Uterus (tissue), 4 donors: ENCODE measurements around the gene NHLH2. TPM values are rescaled to one million over a fixed set of nuclear protein-coding genes. Genes with fewer than 3 reads are reported as not detected.

ENCODE experiments used
- DNase-seq, 2 donors: peaks; one replicate each; pipeline ENCODE4 v3.0.0-alpha.2; 2019 to 2020
- H3K27ac ChIP-seq, 2 donors: fragments of 200-600 bp; sonication (generic); 1 replicate in 1 of 2; 2 replicates in 1 of 2; pipeline ENCODE4 v1.5.1; 2016 to 2018
- H3K27me3 ChIP-seq, 2 donors: fragments of 200-600 bp; sonication (generic); one replicate each; pipeline ENCODE4 v1.5.1; 2018 to 2019; ENCODE audit warnings: control low read depth in 1 of 2
- H3K36me3 ChIP-seq, 2 donors: fragments of 200-600 bp; sonication (generic); one replicate each; pipeline ENCODE4 v1.5.1; 2019; ENCODE audit warnings: control low read depth in 1 of 2
- H3K4me1 ChIP-seq, 2 donors: fragments of 200-600 bp; sonication (generic); one replicate each; pipeline ENCODE4 v1.5.1; 2018 to 2019; ENCODE audit warnings: control low read depth in 1 of 2
- H3K4me3 ChIP-seq, 2 donors: fragments of 200-600 bp; sonication (generic); 1 replicate in 1 of 2; 2 replicates in 1 of 2; pipeline ENCODE4 v1.5.1; 2018 to 2019; ENCODE audit warnings: mild to moderate bottlenecking in 1 of 2
- H3K9me3 ChIP-seq, 2 donors: fragments of 200-600 bp; sonication (generic); one replicate each; pipeline ENCODE4 v1.5.1; 2019; ENCODE audit warnings: control low read depth in 1 of 2
- CTCF ChIP-seq, 4 experiments: fragments of 200-600 bp in 2 of 4; fragments of 450-650 bp in 2 of 4; sonication (generic) in 2 of 4; IDR thresholded peaks; one replicate each; pipeline ENCODE4 v1.5.1; 2016 to 2019; ENCODE audit warnings: antibody characterized with exemption in 4 of 4, mild to moderate bottlenecking in 2 of 4, moderate library complexity in 1 of 4
- POLR2A ChIP-seq, 2 donors: fragments of 450-650 bp; IDR thresholded peaks; one replicate each; pipeline ENCODE4 v1.6.1; 2016; ENCODE audit warnings: antibody characterized with exemption in 2 of 2, mild to moderate bottlenecking in 1 of 2, moderate library complexity in 1 of 2
- intact Hi-C: fragments of 100-400 bp; cut with DNase I; formaldehyde crosslinking; loops from one replicate; pipeline ENCODE4 v1.15.1; 2023; ENCODE audit warnings: low total_unique reads
- total RNA-seq, 4 donors: library from RNA; depleted of rRNA in 3 of 4; stranded (reverse); fragments of >200 nt in 3 of 4; gene quantifications; one replicate each; pipeline versions ENCODE4 v1.1.0 to v1.2.4, GENCODE V29; 2014 to 2023
- donor health status: DM: yes; HTN: yes; CAD: no.

The NHLH2 gene
- total RNA-seq, 4 donors from 2014 or later: not detected

- DNase-seq: no peak
- H3K27ac ChIP-seq: no peak overlapping the region
- TF ChIP-seq CTCF (IDR thresholded peaks at IDR 0.05) (no peak), POLR2A (IDR thresholded peaks at IDR 0.05) (no peak)
These were observed 50.6 kb downstream of the NHLH2 start for GRCh38 chr1:115790356-115790755.

More at GRCh38 chr1:115790356-115790755, 50.6 kb downstream of the NHLH2 start:
- intact Hi-C loops: no loop called here
- Histone ChIP-seq H3K4me1 (no peaks in the 10 kb centered on the region), H3K36me3 (no peaks in the 10 kb centered on the region), H3K4me3 (no peak overlapping the region), H3K27me3 (no peaks in the 10 kb centered on the region), H3K9me3 (no peaks in the 10 kb centered on the region)

Other genes with a start within 250 kb of the NHLH2 start
- gene VANGL1, start 199.2 kb downstream of the NHLH2 start, total RNA-seq: 10 to 100 TPM in 2 of 4 donors, 1 to 10 TPM in 2; 2.8 to 22.3 (median 11.9) TPM
- 10 to 100 TPM in 2 of 4 donors, 1 to 10 TPM in 2; 1.5 to 30.2 (median 7.8) TPM for gene CASQ2, start 72.4 kb downstream of the NHLH2 start, total RNA-seq
- 1 to 10 TPM in 3 of 4 donors, not detected in 1; 2.0 to 7.8 (median 3.8) TPM for gene SLC22A15, start 135.4 kb upstream of the NHLH2 start, total RNA-seq